Pancreas (tissue), 10 donors: ENCODE measurements around the gene TMEM198. TPM values are rescaled to one million over a fixed set of nuclear protein-coding genes. Genes with fewer than 3 reads are reported as not detected.
A peak's percentile ranks its signal among the peaks of the same experiment; 100 is the strongest.

Experiments used
- ATAC-seq, 4 donors: fragments of 200-7000 bp; cut with Tn5 transposase; one replicate each; pipeline versions ENCODE4 v1.8.0 to v1.9.1; 2020; ENCODE audit warnings: mild to moderate bottlenecking in 4 of 4, moderate library complexity in 4 of 4
- DNase-seq, 6 donors: peaks; one replicate each; pipeline ENCODE4 v3.0.0-alpha.2; 2020
- FAIRE-seq: peaks from 2 replicates; lab custom pipeline; 2012; peaks lifted over from hg19 to GRCh38; lab: Jason Lieb, UNC
- H3K27ac ChIP-seq, 4 donors: fragments of 200-600 bp; sonication (generic); 1 replicate in 3 of 4; 2 replicates in 1 of 4; pipeline versions ENCODE4 v1.5.0 to v1.8.0; 2020
- H3K27me3 ChIP-seq, 4 donors: fragments of 200-600 bp; one replicate each; pipeline ENCODE4 v1.8.0; 2021
- H3K36me3 ChIP-seq, 3 donors: fragments of 200-600 bp; sonication (generic) in 1 of 3; one replicate each; pipeline versions ENCODE4 v1.5.0 to v1.8.0; 2020 to 2021
- H3K4me1 ChIP-seq, 3 donors: fragments of 200-600 bp; one replicate each; pipeline ENCODE4 v1.8.0; 2021
- H3K4me3 ChIP-seq, 4 donors: fragments of 200-600 bp; sonication (generic) in 2 of 4; one replicate each; pipeline versions ENCODE4 v1.5.0 to v1.8.0; 2020 to 2021
- H3K9me3 ChIP-seq, 4 donors: fragments of 200-600 bp; one replicate each; pipeline ENCODE4 v1.8.0; 2021
- WGBS, 2 donors: extraction: QIAGEN DNeasy Blood & Tissue Kit; methylation state at CpG; one replicate each; pipeline ENCODE4 v1.1.7; 2013; 5-methylcytosine and 5-hydroxymethylcytosine counted together
- intact Hi-C, 3 donors: fragments of 100-400 bp; cut with DNase I; formaldehyde crosslinking; loops; one replicate each; pipeline versions ENCODE4 v1.11.1 to v1.14.2; 2022
- polyA plus RNA-seq, 2 donors: library from polyadenylated mRNA; stranded (reverse); fragments of 200-250 nt; gene quantifications; one replicate each; pipeline ENCODE4 v1.2.3, GENCODE V29; 2013
- total RNA-seq, 6 donors: library from RNA; stranded (reverse); fragmentation: NEBNext Ultra II Directional in 4 of 6; extraction: Animal tissue kit (Norgen Biotek cat#: 25700) in 4 of 6; gene quantifications; one replicate each; pipeline versions ENCODE4 v1.2.1 to v1.2.4, GENCODE V29; 2021 to 2023
- TF ChIP-seq, protein P1 (sequence below), 4 donors: fragments of 200-600 bp; sonication (generic) in 3 of 4; IDR thresholded peaks; one replicate each; pipeline versions ENCODE4 v1.5.0 to v1.8.0; 2021; ENCODE audit warnings: antibody characterized with exemption in 4 of 4
- donor health status: healthy with polysubstance abuse.
- donor health status: DM: no; HTN: no; CAD: no; lungs with moderate emphysema.
- donor health status: DM: no; HTN: no; CAD: no.
- donor health status: control.
- donor health status: control.
- donor health status: Bipolar disorder and iron deficiency.
- donor health status: DM: yes; HTN: yes; CAD: no.
- donor health status: DM: no; HTN: no; CAD: no.
- donor health status: DM: no; HTN: no; CAD: no.
- donor health status: DM: yes; HTN: yes; CAD: no.

TMEM198 gene
- total and polyA plus RNA-seq, 8 donors: 2.6 to 13.3 (median 5.9) TPM

DNA sequence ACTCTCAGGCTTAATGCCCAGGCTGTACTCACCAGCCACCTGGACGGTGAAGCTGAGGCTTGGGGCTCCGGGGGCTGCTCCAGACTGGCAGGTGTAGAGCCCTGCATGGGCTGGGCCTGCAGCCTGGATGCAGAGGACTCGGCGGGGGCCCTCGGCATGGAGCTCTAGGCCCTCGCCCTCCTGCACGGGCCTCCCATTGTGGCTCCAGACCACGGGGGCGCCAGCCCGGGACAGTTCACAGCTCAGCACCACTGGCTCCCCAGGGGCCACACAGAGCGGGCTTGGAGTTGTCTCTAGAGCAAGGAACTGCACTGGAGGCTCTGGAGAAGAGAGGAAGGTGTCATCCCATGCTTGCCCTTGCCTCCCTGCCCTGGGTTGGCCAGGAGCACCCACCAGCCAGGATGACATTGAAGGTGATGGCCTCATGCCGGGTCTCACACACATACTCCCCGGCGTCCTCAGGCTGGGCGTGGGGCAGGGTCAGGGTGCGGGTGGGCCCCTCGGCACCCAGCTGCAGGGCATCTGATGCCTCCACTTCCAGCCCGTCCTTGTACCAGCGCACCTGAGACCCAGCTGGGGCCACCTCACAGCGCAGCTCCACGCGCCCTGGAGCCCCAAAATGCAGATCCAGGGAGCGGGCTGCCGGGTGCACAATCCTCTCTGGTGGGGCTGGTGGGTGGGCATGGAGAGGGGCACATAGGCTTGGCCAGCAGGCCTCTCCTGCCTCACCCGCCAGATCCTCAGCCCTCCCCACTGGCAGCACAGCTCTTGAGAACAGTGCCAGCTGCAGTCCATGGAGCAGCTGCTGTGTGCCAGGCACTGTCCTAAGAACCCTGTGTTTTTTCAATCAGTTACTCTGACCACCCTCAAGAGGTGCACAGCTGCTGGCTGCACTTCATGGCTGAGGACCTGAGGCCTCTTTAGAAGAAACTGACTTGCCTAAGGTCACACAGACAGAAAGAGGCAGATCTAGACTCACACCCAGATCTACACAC lies 14.3 kb downstream of the TMEM198 start:
- Histone ChIP-seq H3K4me3 (no peak overlapping the region), H3K9me3 (no peaks in the 10 kb centered on the region), H3K27ac (no peak overlapping the region), H3K27me3 (no peaks in the 10 kb centered on the region), H3K4me1 (peaks cover 0 to 2% (median 0%) of the 10 kb centered on the region in 3 donors), H3K36me3 (peaks cover 0 to 2% (median 0%) of the 10 kb centered on the region in 3 donors)
- intact Hi-C loops: no loop called here
- ATAC-seq (peak; percentile 57 to 76 (median 72)), DNase-seq (peak in 4 of 6 donors; percentile 54 to 79 (median 72)), FAIRE-seq (no peak)
- TF ChIP-seq, protein P1, sequence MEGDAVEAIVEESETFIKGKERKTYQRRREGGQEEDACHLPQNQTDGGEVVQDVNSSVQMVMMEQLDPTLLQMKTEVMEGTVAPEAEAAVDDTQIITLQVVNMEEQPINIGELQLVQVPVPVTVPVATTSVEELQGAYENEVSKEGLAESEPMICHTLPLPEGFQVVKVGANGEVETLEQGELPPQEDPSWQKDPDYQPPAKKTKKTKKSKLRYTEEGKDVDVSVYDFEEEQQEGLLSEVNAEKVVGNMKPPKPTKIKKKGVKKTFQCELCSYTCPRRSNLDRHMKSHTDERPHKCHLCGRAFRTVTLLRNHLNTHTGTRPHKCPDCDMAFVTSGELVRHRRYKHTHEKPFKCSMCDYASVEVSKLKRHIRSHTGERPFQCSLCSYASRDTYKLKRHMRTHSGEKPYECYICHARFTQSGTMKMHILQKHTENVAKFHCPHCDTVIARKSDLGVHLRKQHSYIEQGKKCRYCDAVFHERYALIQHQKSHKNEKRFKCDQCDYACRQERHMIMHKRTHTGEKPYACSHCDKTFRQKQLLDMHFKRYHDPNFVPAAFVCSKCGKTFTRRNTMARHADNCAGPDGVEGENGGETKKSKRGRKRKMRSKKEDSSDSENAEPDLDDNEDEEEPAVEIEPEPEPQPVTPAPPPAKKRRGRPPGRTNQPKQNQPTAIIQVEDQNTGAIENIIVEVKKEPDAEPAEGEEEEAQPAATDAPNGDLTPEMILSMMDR (IDR thresholded peaks at IDR 0.05): no peak
- 87 to 89% methylated on average over 25 of the region's 25 CpGs for WGBS, 2 donors

DNA sequence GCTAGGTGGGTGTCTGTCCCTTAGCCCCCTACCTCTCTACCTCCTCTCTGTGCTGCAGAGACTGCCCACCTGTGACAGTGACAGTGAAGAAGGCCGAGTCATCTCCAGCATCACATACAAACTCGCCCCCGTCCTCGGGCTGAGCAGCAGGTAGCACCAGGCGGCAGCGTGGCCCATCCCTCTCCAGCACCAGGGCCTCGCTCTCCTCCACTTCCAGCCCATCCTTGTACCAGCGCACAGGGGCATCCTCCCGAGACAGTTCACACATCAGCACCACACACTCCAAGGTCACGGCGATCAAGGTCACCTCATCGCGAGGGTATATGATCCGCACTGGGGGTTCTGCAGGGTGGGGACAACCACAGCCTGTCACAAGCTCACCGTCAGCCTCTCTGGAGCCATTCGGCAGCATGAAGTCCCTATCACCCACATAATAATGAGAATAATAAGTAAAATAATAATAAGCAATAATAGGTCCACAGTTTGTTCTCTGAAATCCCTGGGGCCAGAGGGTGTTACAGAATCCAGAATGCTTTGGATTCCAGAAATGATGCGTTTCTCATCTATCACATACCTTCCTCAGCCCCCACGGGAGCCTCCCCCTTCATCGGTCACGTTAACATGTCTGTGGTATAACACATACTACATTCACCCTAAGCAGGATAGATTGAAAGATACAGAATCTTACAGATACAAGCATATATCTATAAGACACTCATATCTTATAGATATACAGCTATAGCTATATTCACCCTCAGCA lies 15.5 kb downstream of the TMEM198 start:
- TF ChIP-seq, protein P1 (IDR thresholded peaks at IDR 0.05): no peak
- intact Hi-C loops: no loop called here
- Histone ChIP-seq H3K4me3 (no peak overlapping the region), H3K27me3 (no peaks in the 10 kb centered on the region), H3K27ac (no peak overlapping the region), H3K4me1 (no peaks in the 10 kb centered on the region), H3K9me3 (no peaks in the 10 kb centered on the region), H3K36me3 (peaks cover 0 to 5% (median 2%) of the 10 kb centered on the region in 3 donors)
- WGBS, 2 donors: 83 to 85% methylated on average over 19 to 20 of the region's 20 CpGs
- ATAC-seq: no peak
- no peak for FAIRE-seq
- peak in 2 of 6 donors; percentile 12 to 36 for DNase-seq

DNA sequence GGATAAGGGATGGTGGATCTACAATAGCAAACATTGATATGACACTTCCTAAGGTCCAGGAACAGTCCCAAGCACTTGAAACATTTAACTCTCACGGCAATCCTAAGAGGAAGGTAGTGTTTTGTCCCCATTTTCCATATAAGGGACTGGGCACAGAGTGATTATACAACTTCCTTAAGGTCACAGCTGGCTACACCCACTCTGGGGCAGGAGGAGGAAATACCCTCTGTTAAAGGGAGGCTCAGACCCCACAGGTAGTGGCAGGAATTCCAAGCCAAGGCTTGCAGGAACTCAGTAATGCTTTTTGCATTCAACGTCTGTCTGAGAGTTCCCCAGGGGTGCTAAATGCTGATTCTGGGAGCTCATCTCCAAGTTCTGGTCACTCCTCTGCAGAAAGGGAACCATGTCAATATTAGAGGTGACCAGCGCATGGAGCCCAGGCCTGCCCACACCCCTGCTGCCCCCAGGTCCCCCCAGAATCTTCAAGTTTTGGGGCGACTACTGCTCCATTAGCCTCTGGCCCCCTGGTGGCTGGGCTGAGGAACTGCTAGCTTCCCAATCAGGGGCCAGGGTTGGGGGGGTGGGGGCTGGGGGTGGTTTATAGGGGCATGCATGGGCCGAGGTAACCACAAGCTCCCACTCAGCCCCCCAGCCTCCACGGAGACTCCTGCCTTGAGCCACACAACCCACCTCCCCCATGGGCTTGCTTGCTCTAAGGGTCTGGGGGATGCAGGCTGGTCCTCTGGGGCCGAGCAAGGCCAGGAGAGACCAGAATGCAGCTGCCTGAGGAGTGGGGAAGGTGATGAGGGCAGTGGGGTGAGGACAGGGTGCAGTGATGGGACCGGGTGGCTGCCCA lies 16.4 kb downstream of the TMEM198 start:
- DNase-seq: peak in 2 of 6 donors; percentile 15 to 68
- H3K36me3 ChIP-seq: peaks cover 0 to 7% (median 6%) of the 10 kb centered on the region in 3 donors
- no peak overlapping the region for H3K27ac ChIP-seq
- FAIRE-seq: no peak
- intact Hi-C loops: no loop called here
- ATAC-seq: peak; percentile 9 to 64 (median 30)
- H3K9me3 ChIP-seq: no peaks in the 10 kb centered on the region
- TF ChIP-seq, protein P1 (IDR thresholded peaks at IDR 0.05): peak; percentile 55 to 79 (median 70)
- 35 to 41% methylated on average over 8 of the region's 8 CpGs for WGBS, 2 donors
- H3K4me3 ChIP-seq: no peak overlapping the region
- H3K4me1 ChIP-seq: no peaks in the 10 kb centered on the region
- H3K27me3 ChIP-seq: no peaks in the 10 kb centered on the region

DNA sequence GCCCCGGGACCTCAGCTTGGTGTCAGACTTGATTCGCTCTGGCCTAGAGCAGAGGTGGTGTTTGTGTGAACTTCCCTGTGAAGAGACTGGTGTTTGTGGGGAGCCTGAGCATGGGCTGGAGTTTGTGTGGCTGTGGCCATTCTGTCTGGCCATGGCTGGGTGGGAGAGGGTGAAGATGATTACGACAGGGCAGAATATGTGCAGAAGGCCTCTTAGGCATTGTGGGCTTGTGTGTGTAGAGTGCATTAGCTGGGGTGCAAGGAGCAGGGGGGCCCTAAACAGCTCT lies 17.0 kb downstream of the TMEM198 start:
- H3K4me1 ChIP-seq: no peaks in the 10 kb centered on the region
- no peak for FAIRE-seq
- intact Hi-C loops: no loop called here
- no peaks in the 10 kb centered on the region for H3K9me3 ChIP-seq
- H3K27ac ChIP-seq: no peak overlapping the region
- no peak for DNase-seq
- no peak for ATAC-seq
- TF ChIP-seq, protein P1 (IDR thresholded peaks at IDR 0.05): no peak
- H3K27me3 ChIP-seq: no peaks in the 10 kb centered on the region
- peaks cover 0 to 13% (median 6%) of the 10 kb centered on the region in 3 donors for H3K36me3 ChIP-seq
- 88 to 96% methylated on average over 3 of the region's 3 CpGs for WGBS, 2 donors
- H3K4me3 ChIP-seq: no peak overlapping the region
